ENCODE data around the gene KCNS3. TPM values are rescaled to one million over a fixed set of nuclear protein-coding genes. Genes with fewer than 3 reads are reported as not detected.

The KCNS3 gene
- total and polyA plus RNA-seq, 9 of the 15 experiments (the other 6 are each of a cell fraction or from before 2014, with no cell fraction given): 0.01 to 0.75 (median 0.25) TPM

GRCh38 chr2:17915099-17915498, 36.6 kb downstream of the KCNS3 start:
- no peaks in the 10 kb centered on the region for H4K20me1 ChIP-seq (replicated peaks; ENCODE audit: control insufficient read depth, insufficient read depth, low read length)
- DNase-seq (ENCODE audit: extremely low read depth in 1 of 4, low spot score in 3 of 4) (no peak), ATAC-seq (no peak), FAIRE-seq (no peak)
- BruUV-seq (replicated peaks): no TSS peak
- no peaks in the 10 kb centered on the region for H3K79me2 ChIP-seq (ENCODE audit: control insufficient read depth, insufficient read depth, low read length)
- no peaks in the 10 kb centered on the region for H3K9me3 ChIP-seq (replicated peaks; ENCODE audit: control insufficient read depth, insufficient read depth, low read depth, low read length)
- no peak overlapping the region for H3K4me3 ChIP-seq
- intact Hi-C loops (cut with micrococcal nuclease): no loop called here
- no peaks in the 10 kb centered on the region for H3K9me1 ChIP-seq (ENCODE audit: control insufficient read depth, insufficient read depth, low read length)
- in situ Hi-C loops (cut with MboI): no loop called here
- no peak overlapping the region for H3K27ac ChIP-seq (ENCODE audit: extremely low read depth, low read depth, low read length)
- no peak overlapping the region for H3K4me2 ChIP-seq (ENCODE audit: insufficient read depth, low read length)
- no peak overlapping the region for H3K9ac ChIP-seq (ENCODE audit: insufficient read depth in 1 of 2, low read depth in 2 of 2, low read length in 2 of 2)
- no peak for TF ChIP-seq DMBX1 (CRISPR knock-in tag; IDR thresholded peaks at IDR 0.05; ENCODE audit: borderline replicate concordance)
- TF ChIP-seq ZNF75A (CRISPR knock-in tag; IDR thresholded peaks at IDR 0.05): no peak
- TF ChIP-seq KHSRP (IDR thresholded peaks at IDR 0.05): no peak
- TF ChIP-seq BCLAF1 (IDR thresholded peaks at IDR 0.05; ENCODE audit: borderline replicate concordance in 1 of 2, control insufficient read depth in 1 of 2, low read depth in 2 of 2, low read length in 1 of 2): no peak
- TF ChIP-seq ZFP91 (CRISPR knock-in tag; IDR thresholded peaks at IDR 0.05): no peak
- TF ChIP-seq, protein P1, sequence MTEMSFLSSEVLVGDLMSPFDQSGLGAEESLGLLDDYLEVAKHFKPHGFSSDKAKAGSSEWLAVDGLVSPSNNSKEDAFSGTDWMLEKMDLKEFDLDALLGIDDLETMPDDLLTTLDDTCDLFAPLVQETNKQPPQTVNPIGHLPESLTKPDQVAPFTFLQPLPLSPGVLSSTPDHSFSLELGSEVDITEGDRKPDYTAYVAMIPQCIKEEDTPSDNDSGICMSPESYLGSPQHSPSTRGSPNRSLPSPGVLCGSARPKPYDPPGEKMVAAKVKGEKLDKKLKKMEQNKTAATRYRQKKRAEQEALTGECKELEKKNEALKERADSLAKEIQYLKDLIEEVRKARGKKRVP (CRISPR knock-in tag; IDR thresholded peaks at IDR 0.05): no peak
- TF ChIP-seq ATF1 (CRISPR knock-in tag; IDR thresholded peaks at IDR 0.05): no peak
- TF ChIP-seq ATF1 (tag; IDR thresholded peaks at IDR 0.05): no peak
- TF ChIP-seq, protein P2, sequence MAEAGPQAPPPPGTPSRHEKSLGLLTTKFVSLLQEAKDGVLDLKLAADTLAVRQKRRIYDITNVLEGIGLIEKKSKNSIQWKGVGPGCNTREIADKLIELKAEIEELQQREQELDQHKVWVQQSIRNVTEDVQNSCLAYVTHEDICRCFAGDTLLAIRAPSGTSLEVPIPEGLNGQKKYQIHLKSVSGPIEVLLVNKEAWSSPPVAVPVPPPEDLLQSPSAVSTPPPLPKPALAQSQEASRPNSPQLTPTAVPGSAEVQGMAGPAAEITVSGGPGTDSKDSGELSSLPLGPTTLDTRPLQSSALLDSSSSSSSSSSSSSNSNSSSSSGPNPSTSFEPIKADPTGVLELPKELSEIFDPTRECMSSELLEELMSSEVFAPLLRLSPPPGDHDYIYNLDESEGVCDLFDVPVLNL (CRISPR knock-in tag; IDR thresholded peaks at IDR 0.05; ENCODE audit: low read depth): no peak
- TF ChIP-seq, protein P3, sequence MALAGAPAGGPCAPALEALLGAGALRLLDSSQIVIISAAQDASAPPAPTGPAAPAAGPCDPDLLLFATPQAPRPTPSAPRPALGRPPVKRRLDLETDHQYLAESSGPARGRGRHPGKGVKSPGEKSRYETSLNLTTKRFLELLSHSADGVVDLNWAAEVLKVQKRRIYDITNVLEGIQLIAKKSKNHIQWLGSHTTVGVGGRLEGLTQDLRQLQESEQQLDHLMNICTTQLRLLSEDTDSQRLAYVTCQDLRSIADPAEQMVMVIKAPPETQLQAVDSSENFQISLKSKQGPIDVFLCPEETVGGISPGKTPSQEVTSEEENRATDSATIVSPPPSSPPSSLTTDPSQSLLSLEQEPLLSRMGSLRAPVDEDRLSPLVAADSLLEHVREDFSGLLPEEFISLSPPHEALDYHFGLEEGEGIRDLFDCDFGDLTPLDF (CRISPR knock-in tag; IDR thresholded peaks at IDR 0.05): no peak
- no peak for TF ChIP-seq DPF2 (IDR thresholded peaks at IDR 0.05)
- TF ChIP-seq ZNF644 (tag; IDR thresholded peaks at IDR 0.05; ENCODE audit: low read depth): no peak
- TF ChIP-seq POLR2AphosphoS2 (IDR thresholded peaks at IDR 0.05; ENCODE audit: low read length): no peak
- no peak overlapping the region for H2AFZ ChIP-seq (ENCODE audit: low read depth, low read length)
- CTCF ChIA-PET (ENCODE audit: low intra/inter-chr PET ratio): no interaction called here
- no peaks in the 10 kb centered on the region for H3K27me3 ChIP-seq (ENCODE audit: control insufficient read depth in 2 of 2, insufficient read depth in 2 of 2, low read length in 2 of 2)
- no peaks in the 10 kb centered on the region for H3K4me1 ChIP-seq (replicated peaks in 1 of 2; ENCODE audit: control insufficient read depth in 2 of 2, insufficient read depth in 2 of 2, low read length in 2 of 2)
- POLR2A ChIA-PET: no interaction called here
- WGBS (ENCODE audit: insufficient coverage, low coverage, missing lambda C conversion rate): 2% methylated on average over 3 of the region's 3 CpGs
- no peaks in the 10 kb centered on the region for H3K36me3 ChIP-seq (ENCODE audit: control insufficient read depth, insufficient read depth, low read length)
